ENCODE data around the gene ZNF334.

ZNF334 gene

GRCh38 chr20:46512943-46513844, at the start of gene ZNF334:
ZNF334 (minus strand) TSS chr20:46513559; CDS start chr20:46512102, 1,457 bp downstream.
- DNase-seq (ENCODE audit: low read depth): no peak

DNA sequence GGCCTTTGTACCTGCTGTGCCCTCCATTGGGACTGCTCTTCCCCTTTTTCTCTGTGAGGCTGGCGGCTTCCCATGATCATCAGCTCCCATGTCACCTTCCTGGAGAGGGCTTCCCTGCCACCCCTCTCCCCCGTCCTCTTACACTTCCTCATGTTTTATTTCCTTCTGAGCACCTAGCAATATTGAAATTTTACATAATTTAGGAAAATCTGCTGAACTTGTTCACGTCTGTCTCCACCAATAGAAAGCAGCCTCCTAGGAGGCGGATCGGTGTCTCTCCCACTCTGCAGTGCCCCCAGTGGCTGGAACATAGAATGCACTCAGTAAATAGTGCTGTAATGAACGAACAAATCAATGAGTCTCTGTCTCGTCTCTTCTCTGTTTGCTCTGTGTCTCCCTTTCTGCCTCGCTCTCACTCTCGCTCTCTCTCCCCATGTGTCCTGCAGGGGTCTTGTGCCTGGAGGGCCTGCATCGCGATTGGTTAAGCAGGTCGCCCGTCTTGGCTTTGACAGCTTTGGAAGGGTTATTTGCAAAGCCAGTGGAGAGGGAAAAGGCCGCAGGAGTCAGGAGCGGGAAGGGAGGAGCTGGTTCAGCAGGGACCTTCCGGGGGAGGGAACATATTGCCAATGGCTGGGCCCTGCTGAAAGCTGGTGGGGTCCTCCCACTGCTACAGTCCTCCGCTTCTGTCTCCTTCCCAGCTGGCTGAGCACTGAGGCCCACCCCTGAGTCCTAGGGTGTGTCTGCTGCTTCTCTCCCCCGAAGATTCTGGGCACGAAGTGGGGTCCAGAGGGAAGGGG, 49.2 kb upstream of the ZNF334 start:
- DNase-seq (ENCODE audit: low read depth): peak; percentile 19

DNA sequence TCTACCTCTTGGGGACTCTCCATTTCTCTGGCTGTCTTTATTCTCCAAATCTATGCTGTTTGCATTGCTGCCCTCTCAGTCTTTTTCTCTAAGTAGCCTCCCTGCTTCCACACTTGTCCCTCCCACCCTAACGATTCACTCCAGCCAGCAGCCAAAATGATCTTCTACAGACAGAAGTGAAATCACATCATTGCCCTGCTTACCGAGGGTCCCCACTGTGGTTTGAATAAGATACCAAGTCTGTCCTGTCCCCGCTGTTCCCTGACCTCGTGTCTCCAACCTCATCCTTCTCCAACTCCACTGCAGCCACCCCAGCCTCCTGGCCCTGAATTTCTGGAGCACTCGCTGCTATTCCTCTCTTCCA, 48.6 kb upstream of the ZNF334 start:
- no peak for DNase-seq (ENCODE audit: low read depth)

DNA sequence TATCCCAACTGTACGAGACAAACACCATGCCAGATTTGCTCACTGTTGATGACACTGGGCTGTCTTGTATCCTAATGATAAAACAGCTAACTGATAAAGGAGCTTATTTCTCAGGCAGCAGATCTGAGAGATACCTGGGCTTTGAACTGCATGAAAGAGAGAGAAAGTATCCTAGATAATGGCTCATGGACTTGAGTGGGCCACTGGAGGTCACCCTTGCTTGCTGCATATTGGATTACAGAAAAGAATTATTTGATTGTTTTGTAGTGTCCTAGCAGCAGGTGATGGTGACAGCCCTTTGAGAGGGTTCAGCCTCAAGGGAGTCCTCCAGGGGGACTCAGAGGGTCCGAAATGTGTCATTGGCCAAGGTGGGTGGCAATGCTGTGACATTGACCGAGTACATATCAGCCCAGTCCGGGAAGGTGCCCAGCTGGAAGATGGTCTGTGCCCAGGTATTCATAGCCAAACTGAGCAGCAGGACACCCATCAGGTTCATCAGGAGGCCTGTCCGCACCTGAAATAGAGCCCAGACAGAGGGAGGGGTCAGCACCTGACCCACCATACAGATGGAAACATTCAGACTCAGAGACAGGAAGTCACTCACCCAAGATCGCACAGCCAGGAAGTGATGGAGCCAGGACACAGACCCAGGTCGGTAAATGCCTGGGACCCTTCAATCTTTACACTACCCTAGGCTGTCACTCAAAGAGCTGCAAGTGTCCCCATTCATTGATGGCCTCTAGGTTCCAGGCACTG, 46.5 kb upstream of the ZNF334 start:
- no peak for DNase-seq (ENCODE audit: low read depth)

- no peak for DNase-seq (ENCODE audit: low read depth)
These were observed 45.6 kb upstream of the ZNF334 start for GRCh38 chr20:46559001-46559400.

DNA sequence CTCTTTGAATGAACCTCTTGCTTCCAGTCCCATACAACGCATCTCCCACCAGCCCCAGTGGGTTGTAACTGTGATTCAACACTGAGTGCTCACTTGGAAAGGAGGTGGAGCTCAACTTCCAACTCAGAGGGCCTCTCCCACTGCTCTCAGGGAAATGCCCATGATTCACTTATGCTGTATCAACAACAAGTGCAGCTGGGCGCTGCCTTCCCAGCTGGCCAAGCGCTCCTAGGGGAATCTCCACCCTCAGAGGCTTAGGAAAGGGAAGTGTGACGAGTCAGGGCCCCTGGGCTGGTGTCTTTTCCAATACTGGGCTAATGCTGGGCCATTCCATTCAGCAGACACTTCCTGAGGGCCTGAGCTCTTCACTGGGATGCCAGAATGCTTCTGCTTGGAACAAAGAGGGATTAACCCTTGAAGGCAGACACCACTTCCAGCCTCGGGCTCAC, 45.2 kb upstream of the ZNF334 start:
- DNase-seq (ENCODE audit: low read depth): no peak

DNA sequence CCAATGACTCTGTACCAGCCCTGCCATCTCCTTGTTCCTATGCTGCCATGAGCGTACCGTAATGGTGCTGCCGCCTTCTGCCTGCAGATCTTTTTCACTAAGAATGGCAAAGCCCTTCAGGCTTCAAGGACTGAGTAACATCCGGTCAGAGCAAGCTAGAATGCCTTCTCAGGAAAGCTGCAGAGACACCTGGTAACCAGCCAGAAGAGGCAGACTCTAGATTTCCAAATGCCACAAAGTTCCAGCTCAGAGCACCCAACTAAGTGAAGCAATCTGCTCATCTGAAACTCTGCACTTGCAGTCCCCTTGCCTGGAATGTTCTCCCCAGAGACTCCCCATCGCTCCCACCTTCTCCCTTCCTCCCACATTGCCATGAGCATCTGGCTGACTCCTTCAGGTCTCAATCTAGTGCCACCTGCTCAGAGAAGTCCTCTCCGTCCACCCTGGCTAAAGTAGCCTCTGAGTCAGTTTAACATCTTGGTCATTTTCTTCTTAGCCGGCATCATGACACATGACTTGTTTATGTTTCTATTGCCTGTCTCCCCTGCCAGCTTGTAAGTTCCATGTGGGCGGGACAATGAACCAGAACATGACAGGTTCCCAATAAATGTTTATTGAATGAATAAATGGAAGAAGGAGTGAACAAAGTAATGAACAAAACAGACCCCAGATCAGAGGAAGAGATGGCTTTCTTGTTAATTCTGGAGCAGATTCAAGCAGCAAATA, 44.0 kb upstream of the ZNF334 start:
- DNase-seq (ENCODE audit: low read depth): no peak

GRCh38 chr20:46555370-46555956, 42.1 kb upstream of the ZNF334 start:
- no peak for DNase-seq (ENCODE audit: low read depth)

- DNase-seq (ENCODE audit: low read depth): no peak
These were observed 41.5 kb upstream of the ZNF334 start for GRCh38 chr20:46554828-46555227.

DNA sequence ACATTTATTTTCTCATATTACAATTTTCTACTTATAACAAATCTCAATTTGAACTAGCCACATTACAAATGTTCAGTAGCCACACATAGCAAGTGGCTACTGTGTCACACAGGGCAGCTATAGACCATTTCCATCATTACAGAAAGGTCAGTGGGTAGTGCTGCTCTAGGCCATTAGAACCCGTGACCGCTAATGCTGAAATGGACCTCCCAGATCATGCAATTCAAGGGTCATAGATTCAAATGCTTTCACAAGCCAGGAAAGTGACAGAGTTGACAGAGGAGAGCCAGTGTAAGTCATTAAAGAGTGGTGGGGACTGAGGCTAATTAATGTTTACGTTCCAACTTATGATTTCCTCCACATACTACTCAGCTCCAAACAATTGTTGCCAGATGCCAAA, 40.6 kb upstream of the ZNF334 start:
- DNase-seq (ENCODE audit: low read depth): no peak

- DNase-seq (ENCODE audit: low read depth): peak; percentile 10
These were observed 39.4 kb upstream of the ZNF334 start for GRCh38 chr20:46552460-46553420.

- no peak for DNase-seq (ENCODE audit: low read depth)
These were observed 38.4 kb upstream of the ZNF334 start for GRCh38 chr20:46551522-46552381.

GRCh38 chr20:46550461-46550860, 37.1 kb upstream of the ZNF334 start, which contains the start of gene OCSTAMP:
OCSTAMP (minus strand) TSS chr20:46550654; CDS start chr20:46550560, 94 bp downstream.
- no peak for DNase-seq (ENCODE audit: low read depth)

DNA sequence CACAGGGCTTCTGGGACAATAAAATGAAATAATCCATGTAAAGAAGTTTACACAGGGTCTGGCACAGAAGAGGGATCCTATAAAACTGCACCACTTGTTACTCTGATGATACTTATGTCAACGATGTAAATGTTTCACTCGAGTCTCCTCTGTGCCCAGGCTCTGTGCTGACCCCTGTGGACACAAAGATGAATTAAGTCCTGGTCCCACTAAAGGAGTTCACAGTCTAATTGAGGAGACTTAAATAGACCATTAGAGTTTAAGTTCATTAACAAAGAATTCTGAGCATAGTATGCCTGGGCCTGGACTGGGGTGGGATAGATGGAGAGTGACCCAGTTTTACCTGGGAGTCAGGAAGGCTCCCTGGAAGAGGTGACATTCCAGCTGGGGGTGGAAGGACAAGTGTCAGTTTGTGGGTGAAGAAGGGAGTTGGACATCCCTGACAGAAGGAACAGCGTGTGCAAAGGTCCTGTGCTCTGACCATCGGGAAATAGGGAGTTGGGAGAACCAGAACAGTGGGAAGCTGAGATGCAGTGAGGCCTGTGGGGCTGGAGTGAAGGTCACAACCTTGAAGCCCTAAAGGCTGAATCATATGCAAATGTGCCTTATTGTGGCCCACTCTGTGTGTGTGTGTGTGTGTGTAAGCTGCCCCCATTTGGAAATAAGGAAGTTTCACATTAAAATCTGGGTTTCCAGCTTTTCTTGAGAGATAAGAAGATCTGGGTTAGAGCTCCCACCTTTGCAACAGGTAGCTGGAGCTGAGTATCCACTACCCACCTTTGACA, 36.0 kb upstream of the ZNF334 start:
- no peak for DNase-seq (ENCODE audit: low read depth)

DNA sequence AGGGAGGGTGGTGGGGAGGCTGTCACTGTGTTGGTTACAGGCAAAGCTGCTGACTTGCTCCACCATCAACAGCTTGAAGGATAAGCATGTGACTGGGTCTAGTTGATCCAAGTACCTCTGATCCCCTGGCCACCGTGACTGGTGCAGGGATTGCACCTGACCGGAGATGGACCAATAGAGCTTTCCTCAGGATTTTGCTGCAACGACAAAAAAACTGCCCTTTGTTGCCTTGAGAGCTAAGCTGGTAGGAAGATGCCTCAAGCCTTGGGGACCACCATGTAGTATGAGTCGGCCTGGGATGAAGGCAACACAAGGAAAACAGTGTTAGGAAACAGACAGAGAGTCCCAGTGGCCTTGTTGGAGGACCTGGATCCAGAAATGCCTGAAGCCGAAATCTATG, 35.3 kb upstream of the ZNF334 start:
- DNase-seq (ENCODE audit: low read depth): no peak

DNA sequence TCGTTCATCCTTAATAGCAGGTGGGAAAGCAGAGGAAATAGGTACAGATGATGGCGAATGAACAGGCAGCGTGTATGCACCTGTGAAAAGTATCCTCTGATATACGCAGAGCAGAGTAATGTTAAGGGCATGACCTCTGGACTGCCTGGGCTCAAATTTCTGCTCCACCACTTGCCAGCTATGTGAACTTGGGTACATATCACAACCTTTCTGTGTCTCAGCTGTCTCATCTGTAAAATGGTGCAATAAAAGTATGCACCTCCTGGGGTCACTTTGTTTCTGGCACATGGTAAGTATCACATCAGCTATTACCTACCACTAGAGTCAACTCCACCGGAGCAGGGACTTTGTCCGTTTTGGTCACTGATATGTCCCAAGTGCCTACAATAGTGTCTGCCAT, 34.6 kb upstream of the ZNF334 start:
- no peak for DNase-seq (ENCODE audit: low read depth)

DNA sequence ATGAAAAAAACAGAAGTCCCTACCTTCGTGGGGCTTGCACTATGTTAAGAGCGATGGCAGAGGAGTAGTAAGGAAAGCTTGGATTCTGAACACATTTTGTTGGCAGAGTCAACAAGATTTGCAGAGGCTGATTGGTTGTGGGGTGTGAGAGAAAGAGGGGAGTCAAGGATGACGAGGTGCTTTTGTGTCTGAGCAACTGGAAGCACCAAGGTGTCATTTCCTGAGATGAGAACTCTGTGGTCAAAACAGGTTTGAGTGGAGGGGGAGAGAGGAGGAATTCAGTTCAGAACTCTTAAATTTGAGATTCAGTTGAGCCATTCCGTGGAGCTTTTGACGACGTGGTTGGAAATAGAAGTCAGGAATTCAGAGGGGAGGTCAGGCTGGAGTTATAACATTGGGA, 33.6 kb upstream of the ZNF334 start:
- no peak for DNase-seq (ENCODE audit: low read depth)

DNA sequence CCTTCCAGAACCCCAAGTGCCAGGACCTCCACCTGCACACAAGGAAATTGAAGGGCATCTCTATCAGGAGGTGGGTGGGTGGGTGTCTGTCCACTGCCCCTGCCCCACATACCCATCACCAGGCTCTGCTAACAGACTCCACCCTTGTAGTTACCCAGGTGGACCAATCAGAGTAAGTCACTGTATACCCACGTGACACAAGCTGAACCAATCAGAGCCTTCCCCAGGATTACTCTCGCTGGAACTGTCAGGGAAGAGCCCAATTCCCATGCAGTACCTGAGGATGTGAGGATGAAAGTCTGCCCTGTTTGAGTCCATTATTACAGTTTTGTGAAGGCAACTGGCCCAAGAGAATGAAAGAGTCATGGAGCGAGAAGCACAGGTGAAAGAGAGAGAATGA, 32.9 kb upstream of the ZNF334 start:
- no peak for DNase-seq (ENCODE audit: low read depth)
